GM12872 (cell line): ENCODE measurements around the gene TASOR.

Experiments used
- CTCF ChIP-seq: IDR thresholded peaks from 3 replicates; pipeline ENCODE4 v1.5.1; 2011; ENCODE audit warnings: low read depth, mild to moderate bottlenecking, low read length, moderate library complexity; ENCODE audit not compliant: insufficient read depth

TASOR gene

GRCh38 chr3:56706629-56707028, 23.6 kb upstream of the TASOR start:
- no peak for TF ChIP-seq CTCF

- TF ChIP-seq CTCF: no peak
Observed at GRCh38 chr3:56704706-56705105, 21.6 kb upstream of the TASOR start.

- peak; percentile 66 for TF ChIP-seq CTCF
Observed at GRCh38 chr3:56702490-56703315, 19.6 kb upstream of the TASOR start.

GRCh38 chr3:56700151-56700550, 17.1 kb upstream of the TASOR start:
- no peak for TF ChIP-seq CTCF

GRCh38 chr3:56694867-56695683, 12.0 kb upstream of the TASOR start:
- no peak for TF ChIP-seq CTCF

GRCh38 chr3:56693750-56694149, 10.7 kb upstream of the TASOR start:
- TF ChIP-seq CTCF: no peak

GRCh38 chr3:56691165-56692000, 8.3 kb upstream of the TASOR start:
- no peak for TF ChIP-seq CTCF
